ENCODE data around the gene NRN1L.

GRCh38 chr16:67857547-67858233 lies 27.0 kb upstream of the NRN1L start:
- TF ChIP-seq SUZ12 (IDR thresholded peaks at IDR 0.05) (no peak), FOXM1 (IDR thresholded peaks at IDR 0.05; ENCODE audit: borderline replicate concordance) (no peak), SP1 (IDR thresholded peaks at IDR 0.05) (no peak), ELF4 (IDR thresholded peaks at IDR 0.05) (no peak), NFRKB (IDR thresholded peaks at IDR 0.05) (no peak), HDGF (IDR thresholded peaks at IDR 0.05; ENCODE audit: borderline replicate concordance) (no peak), BHLHE40 (IDR thresholded peaks at IDR 0.05; ENCODE audit: borderline replicate concordance) (no peak), FOXK2 (IDR thresholded peaks at IDR 0.05) (no peak), PKNOX1 (IDR thresholded peaks at IDR 0.05) (no peak), ARNT (IDR thresholded peaks at IDR 0.05) (no peak), FOXA1 (IDR thresholded peaks at IDR 0.05) (no peak), ZNF384 (IDR thresholded peaks at IDR 0.05) (no peak), TARDBP (IDR thresholded peaks at IDR 0.05) (no peak), L3MBTL2 (conservative IDR thresholded peaks at IDR 0.05) (no peak)
